Fibroblast of lung (primary cell): ENCODE measurements around the gene RPGR. TPM values are rescaled to one million over a fixed set of nuclear protein-coding genes. Genes with fewer than 3 reads are reported as not detected.

Experiments used
- DNase-seq, 2 donors: peaks; one replicate each; pipeline versions ENCODE4 v3.0.0 to v3.0.0-alpha.2; 2010; ENCODE audit warnings: low read depth in 2 of 2
- H2AFZ ChIP-seq: 2 replicates; pipeline ENCODE4 v1.5.1; 2012; ENCODE audit warnings: low read length, control low read depth, inconsistent platforms
- H3K27ac ChIP-seq: 2 replicates; pipeline ENCODE4 v1.5.1; 2011; ENCODE audit warnings: low read length, control low read depth; ENCODE audit not compliant: insufficient read depth
- H3K27me3 ChIP-seq: 2 replicates; pipeline ENCODE4 v1.5.1; 2011; ENCODE audit warnings: mild to moderate bottlenecking, low read length; ENCODE audit not compliant: control insufficient read depth, insufficient read depth
- H3K36me3 ChIP-seq: 2 replicates; pipeline ENCODE4 v1.5.1; 2011; ENCODE audit warnings: low read length; ENCODE audit not compliant: control insufficient read depth, insufficient read depth
- H3K4me1 ChIP-seq: 2 replicates; pipeline ENCODE4 v1.5.1; 2011; ENCODE audit warnings: low read length; ENCODE audit not compliant: control insufficient read depth, insufficient read depth; ENCODE audit errors: extremely low read depth
- H3K4me2 ChIP-seq: 2 replicates; pipeline ENCODE4 v1.5.1; 2011; ENCODE audit warnings: low read length, control low read depth; ENCODE audit not compliant: insufficient read depth; ENCODE audit errors: extremely low read depth
- H3K4me3 ChIP-seq, 4 experiments: fragments of 200-600 bp in 1 of 4; sonication (generic) in 1 of 4; replicated peaks in 1 of 4; 2 replicates each; pipeline ENCODE4 v1.5.1; 2011 to 2016; ENCODE audit warnings: low read length in 4 of 4, low read depth in 3 of 4, mild to moderate bottlenecking in 3 of 4, control low read depth in 2 of 4, inconsistent platforms in 1 of 4, mixed read lengths in 1 of 4; ENCODE audit not compliant: insufficient read depth in 1 of 4; ENCODE audit errors: control extremely low read depth in 1 of 4
- H3K79me2 ChIP-seq: 2 replicates; pipeline ENCODE4 v1.5.1; 2012; ENCODE audit warnings: mild to moderate bottlenecking, low read length, inconsistent platforms; ENCODE audit not compliant: control insufficient read depth, insufficient read depth
- H3K9ac ChIP-seq: 2 replicates; pipeline ENCODE4 v1.5.1; 2011; ENCODE audit warnings: mild to moderate bottlenecking, low read length, control low read depth; ENCODE audit not compliant: insufficient read depth
- H3K9me3 ChIP-seq: 2 replicates; pipeline ENCODE4 v1.5.1; 2012; ENCODE audit warnings: low read depth, low read length; ENCODE audit not compliant: control insufficient read depth, insufficient read depth
- H4K20me1 ChIP-seq: 2 replicates; pipeline ENCODE4 v1.5.1; 2011; ENCODE audit warnings: low read length; ENCODE audit not compliant: control insufficient read depth, insufficient read depth; ENCODE audit errors: extremely low read depth
- EZH2 ChIP-seq: IDR thresholded peaks from 2 replicates; pipeline ENCODE4 v1.5.1; 2012; ENCODE audit warnings: low read length, control low read depth, mild to moderate bottlenecking; ENCODE audit errors: missing control alignments
- polyA plus RNA-seq, 2 donors: library from polyadenylated mRNA; depleted of rRNA in 1 of 2; stranded (reverse) in 1 of 2; unstranded in 1 of 2; fragments of >200 nt; gene quantifications; 2 replicates each; pipeline ENCODE4 v1.2.1, GENCODE V29; 2011 to 2012; ENCODE audit warnings: missing spikeins in 1 of 2
- total RNA-seq: library from RNA; depleted of rRNA; stranded (reverse); fragments of >200 nt; gene quantifications from 2 replicates; pipeline ENCODE4 v1.2.1, GENCODE V29; 2014
- TF ChIP-seq, protein P1 (sequence below), 2 donors: IDR thresholded peaks in 1 of 2; conservative IDR thresholded peaks in 1 of 2; 1 replicate in 1 of 2; 2 replicates in 1 of 2; pipeline ENCODE4 v1.5.1; 2011 to 2012; ENCODE audit warnings: low read length in 2 of 2, control low read depth in 1 of 2, inconsistent platforms in 1 of 2, low read depth in 1 of 2, mild to moderate bottlenecking in 1 of 2

Gene RPGR
- total and polyA plus RNA-seq, 2 donors (not counting 1 experiment from before 2014, with no cell fraction given): 1.9 to 5.3 TPM

DNA sequence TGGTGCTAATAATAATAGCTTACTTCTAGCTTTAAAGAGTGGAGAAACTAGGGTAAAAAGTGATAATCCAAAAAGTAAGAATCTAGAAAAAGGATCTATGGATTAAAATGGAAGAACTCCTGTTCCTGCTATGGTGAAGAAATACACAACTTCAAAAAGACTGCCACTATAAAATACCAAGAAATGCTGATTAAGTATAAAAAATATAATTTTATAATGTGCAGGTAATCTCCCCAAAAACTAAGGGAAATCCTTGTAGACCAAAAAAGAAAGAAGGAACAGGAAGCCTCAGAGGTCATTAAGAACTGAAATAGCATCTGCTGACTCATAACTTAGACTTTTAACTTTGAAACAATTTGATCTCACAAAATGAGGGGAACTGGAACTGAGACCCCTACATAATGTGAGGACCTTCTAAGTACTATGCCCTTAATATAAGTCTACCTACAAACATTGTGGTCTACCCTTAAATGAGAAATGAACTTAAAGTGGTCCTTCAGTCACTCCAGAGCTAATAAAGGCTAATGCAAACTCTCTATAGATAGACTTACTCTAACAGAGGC lies 56.1 kb downstream of the RPGR start:
- H3K27ac ChIP-seq: no peak overlapping the region

DNA sequence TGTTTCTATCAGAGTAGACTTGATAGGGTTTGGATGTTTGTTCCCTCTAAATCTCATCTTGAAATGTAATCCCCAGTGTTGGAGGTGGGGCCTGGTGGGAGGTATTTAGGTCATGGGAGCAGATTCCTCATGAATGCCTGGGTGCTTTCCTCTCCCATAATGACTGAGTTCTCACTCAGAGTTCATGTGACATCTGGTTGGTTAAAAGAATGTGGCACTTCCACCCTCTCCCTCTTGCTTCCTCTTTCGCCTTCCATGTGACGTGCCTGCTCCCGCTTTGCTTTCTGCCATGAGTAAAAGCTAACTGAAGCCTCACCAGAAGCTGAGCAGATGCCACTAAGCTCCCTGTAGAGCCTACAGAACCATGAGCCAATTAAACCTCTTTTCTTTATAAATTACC lies 59.3 kb downstream of the RPGR start:
- Histone ChIP-seq H3K79me2 (no peaks in the 10 kb centered on the region), H3K36me3 (no peaks in the 10 kb centered on the region), H3K9me3 (no peaks in the 10 kb centered on the region), H2AFZ (no peak overlapping the region), H3K9ac (no peak overlapping the region), H3K4me3 (no peak overlapping the region), H3K27ac (no peak overlapping the region), H3K4me1 (no peaks in the 10 kb centered on the region), H4K20me1 (no peaks in the 10 kb centered on the region), H3K4me2 (no peak overlapping the region), H3K27me3 (no peaks in the 10 kb centered on the region)
- no peak for DNase-seq
- TF ChIP-seq, protein P1, sequence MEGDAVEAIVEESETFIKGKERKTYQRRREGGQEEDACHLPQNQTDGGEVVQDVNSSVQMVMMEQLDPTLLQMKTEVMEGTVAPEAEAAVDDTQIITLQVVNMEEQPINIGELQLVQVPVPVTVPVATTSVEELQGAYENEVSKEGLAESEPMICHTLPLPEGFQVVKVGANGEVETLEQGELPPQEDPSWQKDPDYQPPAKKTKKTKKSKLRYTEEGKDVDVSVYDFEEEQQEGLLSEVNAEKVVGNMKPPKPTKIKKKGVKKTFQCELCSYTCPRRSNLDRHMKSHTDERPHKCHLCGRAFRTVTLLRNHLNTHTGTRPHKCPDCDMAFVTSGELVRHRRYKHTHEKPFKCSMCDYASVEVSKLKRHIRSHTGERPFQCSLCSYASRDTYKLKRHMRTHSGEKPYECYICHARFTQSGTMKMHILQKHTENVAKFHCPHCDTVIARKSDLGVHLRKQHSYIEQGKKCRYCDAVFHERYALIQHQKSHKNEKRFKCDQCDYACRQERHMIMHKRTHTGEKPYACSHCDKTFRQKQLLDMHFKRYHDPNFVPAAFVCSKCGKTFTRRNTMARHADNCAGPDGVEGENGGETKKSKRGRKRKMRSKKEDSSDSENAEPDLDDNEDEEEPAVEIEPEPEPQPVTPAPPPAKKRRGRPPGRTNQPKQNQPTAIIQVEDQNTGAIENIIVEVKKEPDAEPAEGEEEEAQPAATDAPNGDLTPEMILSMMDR (conservative IDR thresholded peaks at IDR 0.05 in 1 of 2, IDR thresholded peaks at IDR 0.05 in 1 of 2; ENCODE audit: low read depth in 1 of 2, low read length in 2 of 2): no peak
- TF ChIP-seq EZH2: no peak

More for the DNA sequence above, 56.1 kb downstream of the RPGR start:
- DNase-seq: peak; percentile 16
- H3K36me3 ChIP-seq: no peaks in the 10 kb centered on the region
- no peak overlapping the region for H3K4me2 ChIP-seq
- no peaks in the 10 kb centered on the region for H3K27me3 ChIP-seq
- no peaks in the 10 kb centered on the region for H3K79me2 ChIP-seq
- H3K9ac ChIP-seq: no peak overlapping the region
- H4K20me1 ChIP-seq: no peaks in the 10 kb centered on the region
- H3K9me3 ChIP-seq: no peaks in the 10 kb centered on the region
- TF ChIP-seq EZH2: no peak
- TF ChIP-seq, protein P1 (conservative IDR thresholded peaks at IDR 0.05 in 1 of 2, IDR thresholded peaks at IDR 0.05 in 1 of 2; ENCODE audit: low read depth in 1 of 2, low read length in 2 of 2): no peak
- no peak overlapping the region for H3K4me3 ChIP-seq
- H2AFZ ChIP-seq: no peak overlapping the region
- peaks cover 3% of the 10 kb centered on the region for H3K4me1 ChIP-seq

DNA sequence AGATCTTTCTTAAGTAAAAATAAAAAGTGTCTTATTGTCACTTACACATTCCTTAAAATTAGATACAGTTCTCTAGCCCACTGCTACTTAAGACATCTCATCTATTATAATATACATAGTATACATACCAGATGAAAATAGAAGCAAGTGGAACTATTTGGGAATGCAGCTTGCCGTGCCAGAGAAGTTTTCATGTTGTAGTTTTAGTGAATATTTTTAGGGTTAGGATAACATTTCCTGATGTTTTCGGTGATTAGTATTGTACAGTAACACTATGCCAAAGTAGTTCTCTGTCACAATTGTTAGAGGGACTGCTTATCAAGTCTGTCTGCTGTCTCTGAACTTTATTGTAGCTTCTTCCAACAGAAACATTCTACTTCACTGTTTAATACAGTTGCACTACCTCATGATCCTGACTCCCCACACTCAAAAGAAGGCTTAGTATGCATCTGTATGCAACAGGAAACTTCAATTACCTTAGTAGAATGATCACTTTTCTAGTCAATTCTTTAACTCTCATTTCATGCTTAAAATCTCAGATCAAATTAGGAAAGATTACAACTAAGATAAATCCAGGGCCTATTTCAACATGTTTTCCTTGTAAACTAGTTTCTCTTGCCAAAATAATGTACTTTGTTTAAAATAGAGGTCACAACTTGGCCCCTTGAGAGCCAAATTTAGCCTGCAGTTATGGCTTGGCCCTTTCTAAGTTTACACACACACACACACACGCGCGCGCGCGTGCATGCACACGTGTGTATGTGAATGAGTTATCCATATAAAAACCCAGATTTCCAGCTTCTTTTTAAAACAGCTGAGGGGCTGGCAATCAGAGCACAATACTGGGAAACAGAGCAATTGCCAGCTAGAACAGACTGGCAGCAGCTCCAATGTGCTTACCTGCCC lies 64.3 kb downstream of the RPGR start:
- Histone ChIP-seq H4K20me1 (no peaks in the 10 kb centered on the region), H3K4me1 (no peaks in the 10 kb centered on the region), H3K4me3 (no peak overlapping the region), H3K9me3 (no peaks in the 10 kb centered on the region), H3K36me3 (no peaks in the 10 kb centered on the region), H3K9ac (no peak overlapping the region), H2AFZ (no peak overlapping the region), H3K27ac (no peak overlapping the region), H3K79me2 (no peaks in the 10 kb centered on the region), H3K27me3 (no peaks in the 10 kb centered on the region), H3K4me2 (no peak overlapping the region)
- no peak for TF ChIP-seq EZH2
- peak; percentile 53 to 95 for DNase-seq
